Chondrocyte (in vitro differentiated cells): Measurements from ENCODE around the gene RPL41. TPM values are rescaled to one million over a fixed set of nuclear protein-coding genes. Genes with fewer than 3 reads are reported as not detected.

Experiments
- DNase-seq: peaks from one replicate; pipeline ENCODE4 v3.0.0; 2021; ENCODE audit warnings: mixed read lengths, low spot score
- H3K27ac Mint-ChIP-seq: one replicate; pipeline ENCODE4 v1.8.0; 2021; ENCODE audit warnings: mild to moderate bottlenecking, moderate library complexity, mixed read lengths; ENCODE audit not compliant: unreplicated experiment
- H3K27me3 Mint-ChIP-seq: 2 replicates; pipeline ENCODE4 v1.8.0; 2021; ENCODE audit warnings: low read depth, mixed read lengths
- H3K36me3 Mint-ChIP-seq: 2 replicates; pipeline ENCODE4 v1.8.0; 2021; ENCODE audit warnings: low read depth, mixed read lengths
- H3K4me1 Mint-ChIP-seq: 2 replicates; pipeline ENCODE4 v1.8.0; 2021; ENCODE audit warnings: low read depth, mild to moderate bottlenecking, mixed read lengths
- H3K4me3 Mint-ChIP-seq: one replicate; pipeline ENCODE4 v1.8.0; 2021; ENCODE audit warnings: mild to moderate bottlenecking, moderate library complexity, mixed read lengths; ENCODE audit not compliant: unreplicated experiment
- H3K9me3 Mint-ChIP-seq: 2 replicates; pipeline ENCODE4 v1.8.0; 2021; ENCODE audit warnings: low read depth, mixed read lengths
- CTCF ChIP-seq: fragments of 200-600 bp; sonication (generic); IDR thresholded peaks from 2 replicates; pipeline ENCODE4 v1.5.0; 2021; ENCODE audit warnings: antibody characterized with exemption, mild to moderate bottlenecking, moderate library complexity
- total RNA-seq: library from RNA; stranded (reverse); gene quantifications from 3 replicates; pipeline ENCODE4 v1.2.1, GENCODE V29; 2021

The RPL41 gene
- total RNA-seq, 1 donor from 2014 or later = 2,631 TPM

GRCh38 chr12:56087220-56087619, 29.2 kb upstream of the RPL41 start:
- H3K4me3 Mint-ChIP-seq = no peak overlapping the region
- TF ChIP-seq CTCF = no peak
- no peaks in the 10 kb centered on the region for H3K27me3 Mint-ChIP-seq
- no peaks in the 10 kb centered on the region for H3K9me3 Mint-ChIP-seq
- DNase-seq = no peak
- no peaks in the 10 kb centered on the region for H3K4me1 Mint-ChIP-seq
- H3K36me3 Mint-ChIP-seq = no peaks in the 10 kb centered on the region
- H3K27ac Mint-ChIP-seq = no peak overlapping the region

GRCh38 chr12:56097738-56098137, 18.7 kb upstream of the RPL41 start:
- Mint-ChIP-seq H3K9me3 (peaks cover 6% of the 10 kb centered on the region), H3K4me3 (no peak overlapping the region), H3K36me3 (no peaks in the 10 kb centered on the region), H3K27me3 (peaks cover 17% of the 10 kb centered on the region), H3K27ac (no peak overlapping the region), H3K4me1 (no peaks in the 10 kb centered on the region)
- no peak for DNase-seq
- no peak for TF ChIP-seq CTCF

GRCh38 chr12:56098592-56098991, 17.8 kb upstream of the RPL41 start:
- no peak overlapping the region for H3K27ac Mint-ChIP-seq
- H3K36me3 Mint-ChIP-seq = no peaks in the 10 kb centered on the region
- H3K4me1 Mint-ChIP-seq = peaks cover 6% of the 10 kb centered on the region
- H3K9me3 Mint-ChIP-seq = no peaks in the 10 kb centered on the region
- peaks cover 15% of the 10 kb centered on the region for H3K27me3 Mint-ChIP-seq
- no peak overlapping the region for H3K4me3 Mint-ChIP-seq
- no peak for DNase-seq
- TF ChIP-seq CTCF = no peak

- no peak overlapping the region for H3K4me3 Mint-ChIP-seq
- peaks cover 15% of the 10 kb centered on the region for H3K27me3 Mint-ChIP-seq
- H3K9me3 Mint-ChIP-seq = no peaks in the 10 kb centered on the region
- peaks cover 11% of the 10 kb centered on the region for H3K4me1 Mint-ChIP-seq
- no peaks in the 10 kb centered on the region for H3K36me3 Mint-ChIP-seq
- no peak for DNase-seq
- H3K27ac Mint-ChIP-seq = no peak overlapping the region
- TF ChIP-seq CTCF = no peak
Measured at GRCh38 chr12:56099787-56100186, 16.6 kb upstream of the RPL41 start.

- DNase-seq = no peak
- no peak overlapping the region for H3K27ac Mint-ChIP-seq
- peaks cover 12% of the 10 kb centered on the region for H3K27me3 Mint-ChIP-seq
- no peak for TF ChIP-seq CTCF
- no peaks in the 10 kb centered on the region for H3K36me3 Mint-ChIP-seq
- H3K4me3 Mint-ChIP-seq = no peak overlapping the region
- no peaks in the 10 kb centered on the region for H3K9me3 Mint-ChIP-seq
- H3K4me1 Mint-ChIP-seq = peaks cover 20% of the 10 kb centered on the region
Measured at GRCh38 chr12:56101045-56101444, 15.4 kb upstream of the RPL41 start.
